Hepatocyte (in vitro differentiated cells): Measurements from ENCODE around the gene CHCHD5. TPM values are rescaled to one million over a fixed set of nuclear protein-coding genes. Genes with fewer than 3 reads are reported as not detected.

Experiments used
- DNase-seq: peaks from one replicate; pipeline ENCODE4 v3.0.0-alpha.2; 2016; ENCODE audit warnings: low spot score
- H2AFZ ChIP-seq: fragments of 200-600 bp; sonication (generic); 2 replicates; pipeline ENCODE4 v1.6.0; 2016; ENCODE audit warnings: antibody characterized with exemption, mild to moderate bottlenecking
- H3K27ac ChIP-seq: fragments of 200-600 bp; sonication (generic); 2 replicates; pipeline ENCODE4 v1.5.1; 2016; ENCODE audit warnings: mild to moderate bottlenecking
- H3K27me3 ChIP-seq: fragments of 200-600 bp; sonication (generic); 2 replicates; pipeline ENCODE4 v1.6.1; 2016
- H3K36me3 ChIP-seq: fragments of 200-600 bp; sonication (generic); replicated peaks from 2 replicates; pipeline ENCODE4 v1.5.1; 2016; ENCODE audit warnings: low read depth; ENCODE audit not compliant: insufficient read depth
- H3K4me1 ChIP-seq: fragments of 200-600 bp; sonication (generic); 2 replicates; pipeline ENCODE4 v1.5.1; 2016; ENCODE audit warnings: mild to moderate bottlenecking, moderate library complexity; ENCODE audit not compliant: insufficient read depth
- H3K4me2 ChIP-seq: fragments of 200-600 bp; sonication (generic); 2 replicates; pipeline ENCODE4 v1.6.0; 2016
- H3K4me3 ChIP-seq: fragments of 200-600 bp; sonication (generic); 2 replicates; pipeline ENCODE4 v1.5.1; 2016; ENCODE audit warnings: mild to moderate bottlenecking
- H3K79me2 ChIP-seq: fragments of 200-600 bp; sonication (generic); 2 replicates; pipeline ENCODE4 v1.6.0; 2017; ENCODE audit warnings: mild to moderate bottlenecking
- H3K9me2 ChIP-seq: fragments of 200-600 bp; sonication (generic); replicated peaks from 2 replicates; pipeline ENCODE4 v1.6.0; 2017; ENCODE audit warnings: mild to moderate bottlenecking; ENCODE audit not compliant: insufficient read depth
- H3K9me3 ChIP-seq: fragments of 200-600 bp; sonication (generic); 2 replicates; pipeline ENCODE4 v1.5.1; 2016; ENCODE audit warnings: low read depth, mild to moderate bottlenecking
- H4K20me1 ChIP-seq: fragments of 200-600 bp; sonication (generic); 2 replicates; pipeline ENCODE4 v1.6.0; 2016; ENCODE audit warnings: mild to moderate bottlenecking; ENCODE audit not compliant: insufficient read depth, poor library complexity, severe bottlenecking
- CTCF ChIP-seq: fragments of 200-600 bp; sonication (generic); IDR thresholded peaks from 2 replicates; pipeline ENCODE4 v1.5.1; 2016; ENCODE audit warnings: antibody characterized with exemption, mild to moderate bottlenecking; ENCODE audit not compliant: poor library complexity
- EZH2 ChIP-seq: fragments of 200-600 bp; sonication (generic); IDR thresholded peaks from 2 replicates; pipeline ENCODE4 v1.6.1; 2016; ENCODE audit warnings: antibody characterized with exemption, mild to moderate bottlenecking, borderline replicate concordance
- EZH2phosphoT487 ChIP-seq: fragments of 200-600 bp; sonication (generic); IDR thresholded peaks from one replicate; pipeline ENCODE4 v1.6.1; 2018; ENCODE audit warnings: antibody characterized with exemption, mild to moderate bottlenecking, low read depth, moderate library complexity; ENCODE audit not compliant: unreplicated experiment, severe bottlenecking
- WGBS: methylation state at CpG from one replicate; pipeline ENCODE4 v1.1.6; 2016; ENCODE audit warnings: low lambda C conversion rate; ENCODE audit errors: missing lambda C conversion rate; 5-methylcytosine and 5-hydroxymethylcytosine counted together
- polyA plus RNA-seq: library from polyadenylated mRNA; unstranded; fragments of >200 nt; fragmentation: Nextera tagmentation; extraction: Ambion mirVana; gene quantifications from 2 replicates; pipeline ENCODE4 v1.2.1, GENCODE V29; 2016
- total RNA-seq: library from RNA; depleted of rRNA; stranded (reverse); fragments of >200 nt; gene quantifications from 2 replicates; pipeline ENCODE4 v1.2.3, GENCODE V29; 2014

Gene CHCHD5
- total and polyA plus RNA-seq, 2 experiments from 2014 or later, result 19.1 to 67.3 TPM

- H3K9me2 ChIP-seq, result no peaks in the 10 kb centered on the region
- no peak overlapping the region for H2AFZ ChIP-seq
- 92% methylated on average over 3 of the region's 3 CpGs for WGBS
- no peaks in the 10 kb centered on the region for H3K9me3 ChIP-seq
- no peak overlapping the region for H3K4me2 ChIP-seq
- H3K4me1 ChIP-seq, result no peaks in the 10 kb centered on the region
- no peak for DNase-seq
- TF ChIP-seq EZH2 (no peak), EZH2phosphoT487 (no peak), CTCF (no peak)
- H3K27me3 ChIP-seq, result no peaks in the 10 kb centered on the region
- H3K4me3 ChIP-seq, result no peak overlapping the region
- no peaks in the 10 kb centered on the region for H3K36me3 ChIP-seq
- H3K79me2 ChIP-seq, result no peaks in the 10 kb centered on the region
- no peak overlapping the region for H3K27ac ChIP-seq
- H4K20me1 ChIP-seq, result no peaks in the 10 kb centered on the region
Observed at GRCh38 chr2:112602917-112603316, 18.5 kb downstream of the CHCHD5 start.

- Histone ChIP-seq H3K9me2 (no peaks in the 10 kb centered on the region), H3K79me2 (no peaks in the 10 kb centered on the region), H3K9me3 (no peaks in the 10 kb centered on the region), H3K4me3 (no peak overlapping the region), H4K20me1 (no peaks in the 10 kb centered on the region), H3K4me1 (no peaks in the 10 kb centered on the region), H3K27ac (no peak overlapping the region), H2AFZ (no peak overlapping the region), H3K27me3 (no peaks in the 10 kb centered on the region), H3K4me2 (no peak overlapping the region), H3K36me3 (no peaks in the 10 kb centered on the region)
- TF ChIP-seq EZH2phosphoT487 (no peak), CTCF (no peak), EZH2 (no peak)
- DNase-seq, result no peak
- WGBS, result 72% methylated on average over 2 of the region's 2 CpGs
Observed at GRCh38 chr2:112603731-112604130, 19.3 kb downstream of the CHCHD5 start.

- Histone ChIP-seq H3K36me3 (no peaks in the 10 kb centered on the region), H2AFZ (no peak overlapping the region), H4K20me1 (no peaks in the 10 kb centered on the region), H3K4me1 (no peaks in the 10 kb centered on the region), H3K9me2 (no peaks in the 10 kb centered on the region), H3K27me3 (no peaks in the 10 kb centered on the region), H3K4me2 (no peak overlapping the region), H3K27ac (no peak overlapping the region), H3K4me3 (no peak overlapping the region), H3K79me2 (no peaks in the 10 kb centered on the region), H3K9me3 (no peaks in the 10 kb centered on the region)
- TF ChIP-seq EZH2, result no peak
- no peak for TF ChIP-seq CTCF
- no peak for TF ChIP-seq EZH2phosphoT487
- no peak for DNase-seq
- WGBS, result 60% methylated on average over 4 of the region's 4 CpGs
Observed at GRCh38 chr2:112604952-112605351, 20.5 kb downstream of the CHCHD5 start.

- Histone ChIP-seq H2AFZ (no peak overlapping the region), H3K4me2 (no peak overlapping the region), H3K9me3 (no peaks in the 10 kb centered on the region), H3K36me3 (no peaks in the 10 kb centered on the region), H4K20me1 (no peaks in the 10 kb centered on the region), H3K4me1 (no peaks in the 10 kb centered on the region), H3K79me2 (no peaks in the 10 kb centered on the region), H3K4me3 (no peak overlapping the region), H3K9me2 (no peaks in the 10 kb centered on the region), H3K27me3 (no peaks in the 10 kb centered on the region), H3K27ac (no peak overlapping the region)
- DNase-seq, result no peak
- TF ChIP-seq CTCF (no peak), EZH2 (no peak), EZH2phosphoT487 (no peak)
- 83% methylated on average over 5 of the region's 5 CpGs for WGBS
Observed at GRCh38 chr2:112605926-112606325, 21.5 kb downstream of the CHCHD5 start.
